K562 (cell line): Measurements from ENCODE around the gene ZNF668. TPM values are rescaled to one million over a fixed set of nuclear protein-coding genes. Genes with fewer than 3 reads are reported as not detected.

Source experiments
- CBX5 ChIP-seq: IDR thresholded peaks from 2 replicates; pipeline ENCODE4 v1.6.1; 2014; ENCODE audit warnings: low read depth, borderline replicate concordance
- CHD1 ChIP-seq: fragments of 200-600 bp; sonication (generic); IDR thresholded peaks from one replicate; pipeline ENCODE4 v1.6.1; 2012; ENCODE audit warnings: mild to moderate bottlenecking, moderate library complexity, low read length, inconsistent platforms
- CSDE1 ChIP-seq, 2 experiments: fragments of 450-650 bp; IDR thresholded peaks; 2 replicates each; pipeline ENCODE4 v1.6.1; 2016; ENCODE audit warnings: mild to moderate bottlenecking in 1 of 2
- DDX20 ChIP-seq: fragments of 450-650 bp; IDR thresholded peaks from 2 replicates; pipeline ENCODE4 v1.6.1; 2016; ENCODE audit warnings: missing genetic modification characterization, low read depth, mild to moderate bottlenecking, missing compliant biosample characterization, moderate library complexity
- FUS ChIP-seq: fragments of 200-400 bp; formaldehyde crosslinking; optimal IDR thresholded peaks from 2 replicates; pipeline ENCODE3; 2017; ENCODE audit warnings: low read depth, low read length
- GABPA ChIP-seq: fragments of 200-800 bp; sonication (Bioruptor generic); conservative IDR thresholded peaks from 2 replicates; pipeline ENCODE4 v1.6.1; 2016; ENCODE audit warnings: low read depth, missing genetic modification characterization, missing compliant biosample characterization
- GATAD2A ChIP-seq: fragments of 450-650 bp; IDR thresholded peaks from 2 replicates; pipeline ENCODE4 v1.6.1; 2017
- MTA3 ChIP-seq: fragments of 450-650 bp; formaldehyde crosslinking; IDR thresholded peaks from 2 replicates; pipeline ENCODE4 v1.6.1; 2017; ENCODE audit warnings: mild to moderate bottlenecking, borderline replicate concordance
- RCOR1 ChIP-seq, 2 experiments: IDR thresholded peaks; 2 replicates each; pipeline ENCODE4 v1.6.1; 2012; ENCODE audit warnings: low read depth in 2 of 2, low read length in 2 of 2, borderline replicate concordance in 1 of 2, improper control_type of control experiment in 1 of 2
- RUNX1 ChIP-seq: sonication (generic); IDR thresholded peaks from 2 replicates; pipeline ENCODE4 v1.6.1; 2016; ENCODE audit warnings: antibody characterized with exemption, low read depth
- SMARCA5 ChIP-seq: fragments of 450-650 bp; IDR thresholded peaks from 2 replicates; pipeline ENCODE4 v1.6.1; 2016
- ZBTB7A ChIP-seq: IDR thresholded peaks from 2 replicates; pipeline ENCODE4 v1.6.1; 2011; ENCODE audit warnings: low read depth, mild to moderate bottlenecking, low read length, moderate library complexity, borderline replicate concordance; ENCODE audit not compliant: control insufficient read depth
- ZFP1 ChIP-seq: fragments of 450-650 bp; formaldehyde crosslinking; IDR thresholded peaks from 2 replicates; pipeline ENCODE4 v1.4.0; 2020; ENCODE audit warnings: mild to moderate bottlenecking, mixed read lengths
- ZKSCAN3 ChIP-seq: fragments of 250-450 bp; sonication (Bioruptor Pico); IDR thresholded peaks from 2 replicates; pipeline ENCODE4 v1.4.0; 2020
- ZNF431 ChIP-seq: sonication (generic); formaldehyde crosslinking; IDR thresholded peaks from 2 replicates; pipeline ENCODE4 v1.8.0; 2022; ENCODE audit warnings: mild to moderate bottlenecking, missing genetic modification reagents
- ZNF551 ChIP-seq: fragments of 250-450 bp; sonication (Bioruptor Pico); IDR thresholded peaks from 2 replicates; pipeline ENCODE4 v1.5.0; 2021; ENCODE audit warnings: mild to moderate bottlenecking, moderate library complexity
- ZNF583 ChIP-seq: fragments of 250-450 bp; sonication (Bioruptor Pico); IDR thresholded peaks from 2 replicates; pipeline ENCODE4 v1.4.0; 2020
- polyA plus RNA-seq, 8 experiments: library from polyadenylated mRNA; depleted of rRNA in 4 of 8; stranded (reverse) in 5 of 8; unstranded in 3 of 8; fragments of >200 nt; fragmentation: Nextera tagmentation in 2 of 8; fragmentation: Illumina TruSeq in 1 of 8; extraction: Ambion mirVana in 2 of 8; extraction: Trizol in 1 of 8; gene quantifications; 2 replicates each; pipeline versions ENCODE4 v1.2.1 to v1.2.3, GENCODE V29; 2011 to 2014; ENCODE audit warnings: inconsistent platforms in 1 of 8, missing spikeins in 1 of 8
- total RNA-seq, 7 experiments: library from RNA; depleted of rRNA in 6 of 7; stranded (reverse); fragments of >200 nt in 6 of 7; fragmentation: Illumina TruSeq in 2 of 7; extraction: Trizol in 2 of 7; gene quantifications; 2 replicates each; pipeline versions ENCODE4 v1.2.1 to v1.2.3, GENCODE V29; 2011 to 2021; ENCODE audit warnings: low replicate concordance in 1 of 7
- TF ChIP-seq, protein P1 (sequence below): fragments of 250-450 bp; sonication (Bioruptor Pico); IDR thresholded peaks from 2 replicates; pipeline ENCODE4 v1.8.0; 2022; ENCODE audit warnings: moderate library complexity, mild to moderate bottlenecking, inconsistent platforms
- TF ChIP-seq, protein P2 (sequence below): fragments of 450-650 bp; IDR thresholded peaks from 2 replicates; pipeline ENCODE4 v1.6.1; 2016; ENCODE audit warnings: low read depth
- TF ChIP-seq, protein P3 (sequence below): sonication (generic); formaldehyde crosslinking; IDR thresholded peaks from 2 replicates; pipeline ENCODE4 v1.8.0; 2022; ENCODE audit warnings: missing genetic modification reagents, mild to moderate bottlenecking, borderline replicate concordance

ZNF668 gene
- total and polyA plus RNA-seq, 9 of the 15 experiments (the other 6 are each of a cell fraction or from before 2014, with no cell fraction given) = 0.04 to 15.3 (median 3.8) TPM; not detected in 1

DNA sequence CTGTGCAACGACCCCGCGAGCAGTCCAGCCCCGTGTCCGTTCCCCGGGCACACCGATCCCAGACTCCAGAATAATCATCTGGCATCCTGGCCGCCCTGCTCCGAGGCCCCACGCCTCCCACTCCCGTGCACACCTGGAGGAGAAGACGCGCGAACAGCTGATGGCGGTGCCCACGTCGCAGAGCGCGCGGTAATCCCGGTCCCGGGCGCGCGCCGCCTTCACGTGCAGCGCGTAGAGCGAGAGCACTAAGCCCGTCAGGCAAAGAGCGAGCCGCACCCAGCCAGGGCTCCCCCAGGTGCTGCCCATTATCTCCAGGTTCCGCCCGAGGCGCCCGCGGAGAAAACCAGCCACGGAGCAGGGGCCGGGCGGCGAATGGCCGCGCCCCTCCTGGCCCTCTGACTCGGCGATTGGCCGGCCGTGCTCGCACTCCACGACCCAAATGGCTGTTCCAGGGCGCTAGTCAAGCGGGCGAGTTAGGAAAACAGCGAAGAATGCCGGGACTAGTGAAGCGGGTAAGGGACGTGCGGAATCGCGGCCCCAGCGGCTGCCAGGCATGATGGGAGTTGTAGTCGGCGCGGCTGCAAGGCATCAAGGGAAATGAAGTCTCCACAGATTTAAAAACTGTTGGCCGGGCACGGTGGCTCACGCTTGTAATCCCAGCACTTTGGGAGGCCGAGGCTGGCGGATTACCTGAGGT is 20.5 kb upstream of the ZNF668 start, which contains the start of gene VKORC1 (continued):
- TF ChIP-seq GATAD2A = peak; percentile 76; the same call in 1 of the 2 replicates
- TF ChIP-seq, protein P1, sequence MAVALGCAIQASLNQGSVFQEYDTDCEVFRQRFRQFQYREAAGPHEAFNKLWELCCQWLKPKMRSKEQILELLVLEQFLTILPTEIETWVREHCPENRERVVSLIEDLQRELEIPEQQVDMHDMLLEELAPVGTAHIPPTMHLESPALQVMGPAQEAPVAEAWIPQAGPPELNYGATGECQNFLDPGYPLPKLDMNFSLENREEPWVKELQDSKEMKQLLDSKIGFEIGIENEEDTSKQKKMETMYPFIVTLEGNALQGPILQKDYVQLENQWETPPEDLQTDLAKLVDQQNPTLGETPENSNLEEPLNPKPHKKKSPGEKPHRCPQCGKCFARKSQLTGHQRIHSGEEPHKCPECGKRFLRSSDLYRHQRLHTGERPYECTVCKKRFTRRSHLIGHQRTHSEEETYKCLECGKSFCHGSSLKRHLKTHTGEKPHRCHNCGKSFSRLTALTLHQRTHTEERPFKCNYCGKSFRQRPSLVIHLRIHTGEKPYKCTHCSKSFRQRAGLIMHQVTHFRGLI (CRISPR knock-in tag) = no peak
- peak in 1 of 2 experiments; percentile 46; a peak in 1 of 4 replicates for TF ChIP-seq RCOR1 (IDR thresholded peaks at IDR 0.05; ENCODE audit: borderline replicate concordance in 1 of 2, low read depth in 2 of 2, low read length in 2 of 2)
- no peak for TF ChIP-seq ZNF431 (CRISPR knock-in tag)
- TF ChIP-seq, protein P2, sequence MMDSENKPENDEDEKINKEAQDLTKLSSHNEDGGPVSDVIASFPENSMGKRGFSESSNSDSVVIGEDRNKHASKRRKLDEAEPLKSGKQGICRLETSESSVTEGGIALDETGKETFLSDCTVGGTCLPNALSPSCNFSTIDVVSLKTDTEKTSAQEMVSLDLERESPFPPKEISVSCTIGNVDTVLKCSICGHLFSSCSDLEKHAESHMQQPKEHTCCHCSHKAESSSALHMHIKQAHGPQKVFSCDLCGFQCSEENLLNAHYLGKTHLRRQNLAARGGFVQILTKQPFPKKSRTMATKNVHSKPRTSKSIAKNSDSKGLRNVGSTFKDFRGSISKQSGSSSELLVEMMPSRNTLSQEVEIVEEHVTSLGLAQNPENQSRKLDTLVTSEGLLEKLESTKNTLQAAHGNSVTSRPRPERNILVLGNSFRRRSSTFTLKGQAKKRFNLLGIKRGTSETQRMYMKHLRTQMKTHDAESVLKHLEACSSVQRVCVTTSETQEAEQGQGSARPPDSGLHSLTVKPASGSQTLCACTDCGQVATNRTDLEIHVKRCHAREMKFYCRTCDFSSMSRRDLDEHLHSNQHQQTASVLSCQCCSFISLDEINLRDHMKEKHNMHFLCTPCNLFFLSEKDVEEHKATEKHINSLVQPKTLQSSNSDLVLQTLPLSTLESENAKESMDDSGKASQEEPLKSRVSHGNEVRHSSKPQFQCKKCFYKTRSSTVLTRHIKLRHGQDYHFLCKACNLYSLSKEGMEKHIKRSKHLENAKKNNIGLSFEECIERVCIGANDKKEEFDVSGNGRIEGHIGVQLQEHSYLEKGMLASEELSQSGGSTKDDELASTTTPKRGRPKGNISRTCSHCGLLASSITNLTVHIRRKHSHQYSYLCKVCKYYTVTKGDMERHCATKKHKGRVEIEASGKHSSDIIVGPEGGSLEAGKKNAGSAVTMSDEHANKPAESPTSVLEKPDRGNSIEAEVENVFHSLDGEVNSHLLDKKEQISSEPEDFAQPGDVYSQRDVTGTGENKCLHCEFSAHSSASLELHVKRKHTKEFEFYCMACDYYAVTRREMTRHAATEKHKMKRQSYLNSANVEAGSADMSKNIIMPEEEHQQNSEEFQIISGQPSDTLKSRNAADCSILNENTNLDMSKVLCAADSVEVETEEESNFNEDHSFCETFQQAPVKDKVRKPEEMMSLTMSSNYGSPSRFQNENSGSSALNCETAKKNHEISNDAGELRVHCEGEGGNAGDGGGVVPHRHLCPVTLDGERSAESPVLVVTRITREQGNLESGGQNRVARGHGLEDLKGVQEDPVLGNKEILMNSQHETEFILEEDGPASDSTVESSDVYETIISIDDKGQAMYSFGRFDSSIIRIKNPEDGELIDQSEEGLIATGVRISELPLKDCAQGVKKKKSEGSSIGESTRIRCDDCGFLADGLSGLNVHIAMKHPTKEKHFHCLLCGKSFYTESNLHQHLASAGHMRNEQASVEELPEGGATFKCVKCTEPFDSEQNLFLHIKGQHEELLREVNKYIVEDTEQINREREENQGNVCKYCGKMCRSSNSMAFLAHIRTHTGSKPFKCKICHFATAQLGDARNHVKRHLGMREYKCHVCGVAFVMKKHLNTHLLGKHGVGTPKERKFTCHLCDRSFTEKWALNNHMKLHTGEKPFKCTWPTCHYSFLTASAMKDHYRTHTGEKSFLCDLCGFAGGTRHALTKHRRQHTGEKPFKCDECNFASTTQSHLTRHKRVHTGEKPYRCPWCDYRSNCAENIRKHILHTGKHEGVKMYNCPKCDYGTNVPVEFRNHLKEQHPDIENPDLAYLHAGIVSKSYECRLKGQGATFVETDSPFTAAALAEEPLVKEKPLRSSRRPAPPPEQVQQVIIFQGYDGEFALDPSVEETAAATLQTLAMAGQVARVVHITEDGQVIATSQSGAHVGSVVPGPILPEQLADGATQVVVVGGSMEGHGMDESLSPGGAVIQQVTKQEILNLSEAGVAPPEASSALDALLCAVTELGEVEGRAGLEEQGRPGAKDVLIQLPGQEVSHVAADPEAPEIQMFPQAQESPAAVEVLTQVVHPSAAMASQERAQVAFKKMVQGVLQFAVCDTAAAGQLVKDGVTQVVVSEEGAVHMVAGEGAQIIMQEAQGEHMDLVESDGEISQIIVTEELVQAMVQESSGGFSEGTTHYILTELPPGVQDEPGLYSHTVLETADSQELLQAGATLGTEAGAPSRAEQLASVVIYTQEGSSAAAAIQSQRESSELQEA = no peak
- no peak for TF ChIP-seq FUS
- TF ChIP-seq ZFP1 (CRISPR knock-in tag) = no peak
- no peak for TF ChIP-seq ZBTB7A
- TF ChIP-seq ZNF551 = no peak
- TF ChIP-seq CSDE1 (IDR thresholded peaks at IDR 0.05) = no peak
- no peak for TF ChIP-seq ZKSCAN3 (CRISPR knock-in tag)
- TF ChIP-seq RUNX1 = no peak
- no peak for TF ChIP-seq ZNF583 (CRISPR knock-in tag)
- no peak for TF ChIP-seq SMARCA5
- TF ChIP-seq CHD1 = no peak
- TF ChIP-seq DDX20 (tag) = no peak
- TF ChIP-seq CBX5 = no peak
- TF ChIP-seq, protein P3, sequence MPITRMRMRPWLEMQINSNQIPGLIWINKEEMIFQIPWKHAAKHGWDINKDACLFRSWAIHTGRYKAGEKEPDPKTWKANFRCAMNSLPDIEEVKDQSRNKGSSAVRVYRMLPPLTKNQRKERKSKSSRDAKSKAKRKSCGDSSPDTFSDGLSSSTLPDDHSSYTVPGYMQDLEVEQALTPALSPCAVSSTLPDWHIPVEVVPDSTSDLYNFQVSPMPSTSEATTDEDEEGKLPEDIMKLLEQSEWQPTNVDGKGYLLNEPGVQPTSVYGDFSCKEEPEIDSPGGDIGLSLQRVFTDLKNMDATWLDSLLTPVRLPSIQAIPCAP (CRISPR knock-in tag) = no peak
- peak; percentile 88 for TF ChIP-seq MTA3
- peak; percentile 65 for TF ChIP-seq GABPA (tag)
